HG03565 (cell line): ENCODE results near the gene IGFBP7.

Source experiments
- ATAC-seq: cut with Tn5 transposase; IDR thresholded peaks from one replicate; pipeline ENCODE4 v1.9.1; 2021; ENCODE audit warnings: mild to moderate bottlenecking, moderate library complexity; ENCODE audit not compliant: unreplicated experiment

The IGFBP7 gene

DNA sequence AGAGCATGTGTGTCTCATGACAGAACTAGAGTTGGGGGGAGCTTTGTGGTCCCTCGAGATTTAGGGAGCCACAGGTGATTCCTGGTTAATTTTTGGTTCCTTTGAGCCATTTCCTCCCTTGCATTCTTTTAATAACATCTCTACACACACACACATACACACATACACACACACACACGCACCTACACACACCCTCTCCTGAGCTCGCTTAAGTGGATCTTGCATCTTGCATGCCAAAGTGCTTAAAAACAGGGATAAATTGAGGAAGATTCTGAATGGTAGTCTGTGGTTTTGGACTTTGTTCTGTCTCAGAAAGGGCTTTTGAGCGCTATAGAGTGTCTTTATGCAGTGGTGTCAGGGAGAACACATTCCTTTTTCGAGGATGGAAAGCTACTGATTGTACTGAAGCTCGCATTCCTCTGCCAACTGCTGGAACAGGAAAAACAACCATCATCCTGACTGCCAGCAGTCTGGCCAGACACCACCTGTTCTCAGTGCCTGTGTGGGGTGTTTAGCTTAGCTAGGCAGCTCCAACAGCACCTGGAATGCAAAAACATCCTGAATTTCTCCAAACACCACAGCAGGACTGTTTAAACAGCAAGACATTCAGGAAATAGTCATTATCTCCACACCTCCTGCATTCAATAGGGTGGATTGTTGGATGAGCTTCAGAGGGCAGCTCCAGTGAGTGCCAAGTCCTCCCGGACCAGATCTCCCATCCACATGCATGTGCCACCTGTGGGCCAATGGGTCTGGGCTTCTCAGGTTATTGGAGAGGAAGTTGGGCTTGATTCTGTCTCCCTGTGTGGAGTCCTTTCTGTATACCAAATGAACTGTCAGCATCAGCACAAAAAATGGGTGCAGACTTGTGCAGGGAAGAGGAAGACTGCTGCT is 21.9 kb upstream of the IGFBP7 start:
- ATAC-seq: no peak

- ATAC-seq: no peak
Observed at GRCh38 chr4:57129477-57129876, 19.3 kb upstream of the IGFBP7 start.

DNA sequence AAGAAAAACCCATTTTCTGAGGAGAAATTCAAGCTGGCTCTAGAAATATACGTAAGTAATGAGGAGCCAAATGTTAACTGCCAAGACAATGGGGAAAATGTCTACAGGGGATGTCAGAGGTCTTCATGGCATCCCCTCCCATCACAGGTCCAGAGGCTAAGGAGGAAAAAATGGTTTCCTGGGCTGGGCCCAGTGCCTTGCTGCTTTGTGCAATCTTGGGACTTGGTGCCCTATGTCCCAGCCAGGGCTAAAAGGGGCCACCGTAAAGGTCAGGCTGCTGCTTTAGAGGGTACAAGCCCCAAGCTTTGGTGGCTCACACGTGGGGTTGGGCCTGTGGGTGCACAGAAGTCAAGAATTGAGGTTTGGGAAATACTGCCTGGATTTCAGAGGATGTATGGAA is 17.2 kb upstream of the IGFBP7 start:
- ATAC-seq: no peak

DNA sequence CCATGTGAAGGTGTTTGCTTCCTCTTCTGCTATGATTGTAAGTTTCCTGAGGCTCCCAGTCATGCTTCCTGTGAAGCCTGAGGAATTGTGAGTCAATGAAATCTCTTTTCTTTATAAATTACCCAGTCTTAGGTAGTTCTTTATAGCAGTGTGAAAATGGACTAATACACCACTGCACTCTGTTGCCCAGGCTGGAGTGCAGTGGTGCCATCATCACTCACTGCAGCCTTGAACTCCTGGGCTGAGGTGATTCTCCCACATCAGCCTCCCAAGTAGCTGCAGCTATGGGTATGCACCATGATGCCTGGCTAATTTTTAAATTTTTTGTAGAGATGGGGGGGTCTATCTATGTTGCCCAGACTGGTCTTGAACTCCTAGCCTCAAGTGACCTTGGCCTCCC is 15.8 kb upstream of the IGFBP7 start:
- no peak for ATAC-seq

DNA sequence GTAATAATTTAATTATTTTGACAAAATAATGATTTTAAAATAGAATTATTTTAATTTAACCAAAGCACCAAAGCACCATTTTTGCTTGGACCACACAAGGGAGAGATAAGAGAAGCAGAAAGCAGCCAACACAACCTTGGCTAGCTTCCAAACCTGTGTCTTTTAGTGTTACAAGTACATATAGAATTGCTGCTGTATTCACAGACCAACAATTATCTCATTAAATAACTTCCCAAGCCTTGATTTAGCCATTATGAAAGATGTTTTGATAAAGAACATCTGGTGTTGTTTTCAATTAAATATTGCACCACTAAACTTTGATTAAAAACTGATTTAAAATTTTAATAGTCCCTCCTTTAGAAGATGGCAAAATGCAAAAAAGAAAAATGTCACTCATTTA is 14.0 kb upstream of the IGFBP7 start:
- no peak for ATAC-seq

DNA sequence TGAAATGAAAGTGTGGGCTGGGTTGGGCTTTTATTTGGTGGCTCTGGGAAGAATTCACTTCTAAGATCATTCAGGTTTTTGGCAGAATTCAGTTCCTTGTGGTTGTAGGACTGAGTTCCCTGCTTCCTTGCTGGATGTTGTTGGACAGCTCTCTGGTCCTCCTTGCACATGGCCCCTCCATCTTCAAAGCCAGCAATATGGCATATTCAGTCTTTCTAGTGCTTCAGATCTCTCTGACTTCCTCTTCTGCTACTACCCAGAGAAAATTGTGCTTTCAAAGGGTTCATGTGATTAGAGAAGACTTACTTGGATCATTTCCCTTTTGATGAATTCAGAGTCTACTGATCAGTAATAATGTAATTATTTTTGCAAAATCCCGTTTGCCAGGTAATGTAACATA is 12.8 kb upstream of the IGFBP7 start:
- no peak for ATAC-seq

DNA sequence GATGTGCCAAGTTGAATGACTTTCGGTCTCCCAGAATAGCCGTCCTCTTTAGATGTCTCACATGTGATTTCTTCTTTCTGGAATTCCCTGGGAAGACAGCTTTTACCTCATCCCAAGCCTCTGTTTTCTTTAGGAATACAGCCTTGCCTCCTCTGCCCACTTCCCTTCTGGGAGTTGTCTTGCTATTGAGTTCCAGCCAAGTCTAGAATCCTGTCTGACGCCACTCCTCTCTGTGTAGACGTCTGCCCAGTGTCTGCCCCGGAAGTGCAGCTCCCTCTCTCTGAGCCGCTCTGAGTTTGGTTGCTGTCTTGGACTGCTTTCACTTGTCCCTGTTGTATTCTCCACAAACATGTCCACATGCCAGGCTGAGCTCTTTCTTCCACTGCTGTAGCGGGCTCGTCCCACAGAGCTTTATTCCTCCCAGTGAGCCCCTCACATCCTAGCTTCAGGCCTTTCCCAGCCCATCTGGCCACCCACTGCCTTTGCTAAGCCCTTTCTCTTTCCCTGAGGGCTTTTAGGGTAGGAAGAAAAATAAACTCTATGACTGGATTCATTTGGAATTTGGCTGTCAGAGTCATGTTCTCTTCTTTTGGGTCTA is 9.0 kb upstream of the IGFBP7 start:
- ATAC-seq: no peak

- ATAC-seq: no peak
Observed at GRCh38 chr4:57117491-57117890, 7.3 kb upstream of the IGFBP7 start.

DNA sequence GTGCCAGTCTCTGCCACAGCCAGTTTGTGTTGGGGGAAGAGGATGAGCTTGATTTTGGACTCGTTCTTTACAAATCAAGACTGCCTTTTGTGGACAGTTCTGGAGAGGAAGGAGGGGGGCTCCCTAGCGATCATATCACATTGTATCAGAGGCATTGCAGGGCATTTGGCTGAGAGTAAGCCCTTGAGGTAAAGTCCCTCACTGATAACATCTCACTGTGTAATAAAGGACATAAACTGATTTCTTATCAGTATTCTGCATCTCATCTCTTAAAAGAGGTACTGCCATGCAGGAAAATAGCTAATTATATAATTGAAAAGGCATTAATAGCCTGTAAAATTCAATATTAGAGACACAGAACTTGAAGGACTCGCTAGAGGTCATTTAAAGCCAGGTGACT is 6.1 kb upstream of the IGFBP7 start:
- no peak for ATAC-seq

GRCh38 chr4:57114973-57115372 is 4.8 kb upstream of the IGFBP7 start:
- ATAC-seq: no peak

DNA sequence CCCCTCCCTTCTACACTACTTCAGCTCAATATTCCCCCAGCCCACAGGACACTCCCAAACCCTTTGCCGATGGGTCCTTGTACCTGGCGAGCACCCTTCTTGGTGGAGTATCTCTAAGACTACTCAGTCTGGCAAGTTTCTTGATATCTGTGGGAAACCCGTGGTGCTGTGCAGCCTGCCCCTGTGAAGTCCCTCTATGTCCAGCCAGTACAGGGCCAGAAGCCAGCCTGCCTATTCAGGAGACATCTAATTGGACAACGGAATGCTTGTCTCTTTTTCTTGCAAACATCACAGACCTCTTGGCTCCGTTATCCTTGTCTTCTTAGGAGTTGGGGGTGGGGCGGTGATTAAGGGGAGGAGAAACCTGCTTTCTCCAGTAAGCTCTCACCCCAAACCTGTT is 3.7 kb upstream of the IGFBP7 start:
- ATAC-seq: no peak

DNA sequence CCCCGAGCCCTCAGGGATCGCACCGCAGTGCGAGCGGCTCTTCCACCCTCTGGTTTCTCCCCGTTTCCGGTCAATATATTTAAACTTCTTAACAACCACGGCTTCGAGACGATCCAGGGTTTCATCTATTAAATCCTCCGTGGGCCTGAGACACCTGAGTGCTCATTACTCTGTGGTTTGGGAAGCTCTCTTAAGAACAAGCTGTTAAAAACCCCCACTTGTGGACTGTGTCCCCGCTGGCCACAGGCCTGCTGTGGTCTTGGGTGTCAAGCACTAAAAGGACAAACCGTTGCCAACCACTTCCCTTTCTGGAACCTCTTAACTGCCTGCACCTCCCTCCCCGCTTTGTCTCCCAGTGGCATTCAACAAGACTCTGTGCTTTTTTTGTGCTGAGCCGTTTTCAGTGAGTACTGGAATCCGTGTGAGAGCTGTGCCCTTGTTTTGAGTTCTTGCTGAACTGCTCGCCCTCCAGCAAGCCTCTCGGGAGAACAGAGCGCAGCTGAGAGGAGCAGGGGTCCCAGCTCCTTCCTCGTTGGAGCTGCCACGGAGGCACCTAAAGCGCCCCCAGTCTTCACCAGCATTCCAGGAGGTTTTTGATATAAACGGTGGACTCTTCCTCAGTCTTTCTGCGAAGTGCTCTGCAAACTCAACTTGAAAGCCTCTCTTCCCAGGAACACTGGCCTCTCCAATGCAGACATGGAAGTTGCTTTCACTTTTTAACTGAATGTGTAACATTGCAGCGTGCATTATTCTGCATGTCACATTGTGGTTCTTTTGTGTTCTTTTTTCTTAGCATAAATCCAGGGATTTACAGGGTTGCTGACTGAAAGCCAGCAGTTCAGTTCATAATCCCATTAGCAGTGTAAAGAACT is 691 bp upstream of the IGFBP7 start:
- no peak for ATAC-seq

GRCh38 chr4:57109411-57109846 is 756 bp downstream of the IGFBP7 start:
- no peak for ATAC-seq

GRCh38 chr4:57106181-57106580 is 4.0 kb downstream of the IGFBP7 start:
- no peak for ATAC-seq

GRCh38 chr4:57104706-57105560 is 5.3 kb downstream of the IGFBP7 start:
- ATAC-seq: no peak

GRCh38 chr4:57103051-57103450 is 7.1 kb downstream of the IGFBP7 start:
- ATAC-seq: no peak

DNA sequence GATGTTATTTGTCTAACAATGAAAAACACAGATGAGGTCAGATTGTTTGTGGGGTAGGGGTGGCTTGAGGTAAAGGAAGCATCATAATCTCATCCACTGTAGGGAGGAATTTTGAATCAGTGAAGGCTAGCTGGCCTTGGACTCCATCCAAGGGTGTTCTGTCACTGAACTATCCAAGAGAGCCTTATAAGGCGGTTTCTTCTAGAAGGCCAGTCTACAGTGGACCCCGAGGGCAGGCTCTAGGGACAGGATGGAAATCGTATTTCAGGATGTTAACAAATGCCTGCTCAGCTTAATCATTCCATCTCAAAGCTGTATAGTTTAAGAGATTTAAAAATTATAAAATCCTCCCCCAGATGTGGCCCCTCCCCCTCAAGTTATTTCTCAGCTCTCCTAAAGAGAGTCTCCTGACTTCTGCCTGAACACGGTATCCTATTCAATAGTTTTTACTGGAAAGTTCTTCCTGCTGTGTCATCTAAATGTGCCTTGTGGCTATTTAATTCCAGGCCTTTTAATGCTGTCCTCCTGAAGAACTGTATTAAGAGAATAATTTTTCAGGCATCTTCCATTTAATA is 8.0 kb downstream of the IGFBP7 start:
- ATAC-seq: no peak

DNA sequence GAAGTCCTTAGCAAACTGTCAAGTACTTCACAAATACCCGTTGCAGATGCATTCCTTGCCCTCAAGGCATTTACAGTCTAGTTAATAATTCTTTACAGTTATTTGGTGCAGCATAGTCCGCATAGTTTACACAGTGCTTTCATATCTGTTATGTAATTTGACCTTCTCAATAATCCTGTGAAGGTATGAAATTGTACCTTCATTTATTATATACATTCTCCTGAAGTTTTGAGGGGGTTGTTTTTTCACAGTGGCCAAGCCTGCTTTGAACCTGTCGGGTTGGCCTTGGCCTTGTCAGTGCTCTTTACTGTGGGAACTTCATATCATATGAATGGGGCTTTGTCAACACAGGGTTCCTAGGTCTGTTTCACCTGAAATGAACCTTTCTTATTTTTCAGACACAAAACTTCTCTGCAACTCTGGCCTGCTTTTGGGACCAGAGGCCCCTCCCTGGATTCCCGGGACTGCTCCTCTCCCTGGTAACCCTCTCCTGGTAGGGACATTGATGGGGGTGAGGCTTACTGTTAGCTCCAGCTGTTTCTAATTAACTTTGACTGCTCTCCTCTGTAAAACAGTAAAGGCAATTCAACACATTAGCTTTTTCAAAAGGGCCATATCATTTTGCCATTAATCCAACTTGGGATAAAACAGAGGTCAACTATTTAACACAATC is 9.1 kb downstream of the IGFBP7 start:
- ATAC-seq: no peak

DNA sequence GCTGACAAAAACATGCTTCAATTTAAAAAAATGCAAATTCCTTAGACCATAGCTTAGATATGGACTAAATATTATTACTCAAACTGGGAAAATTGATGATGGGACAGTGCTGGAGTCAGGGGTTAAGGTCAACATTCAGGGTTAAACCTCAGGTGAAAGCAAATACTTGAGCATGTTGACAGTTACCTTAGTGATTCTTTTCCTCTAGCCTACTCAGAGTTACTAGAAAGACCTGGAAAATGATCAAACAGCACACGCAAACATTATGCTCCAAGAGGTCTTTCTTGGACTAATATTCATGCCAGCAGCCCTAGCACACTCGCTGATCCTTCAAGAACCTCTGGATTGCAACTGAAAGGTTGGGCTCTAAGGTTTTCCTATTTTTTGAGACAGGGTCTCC is 10.8 kb downstream of the IGFBP7 start:
- no peak for ATAC-seq

GRCh38 chr4:57098941-57099340 is 11.2 kb downstream of the IGFBP7 start:
- ATAC-seq: no peak
